Spleen (tissue), 7 donors: Measurements from ENCODE around the gene MISP.

Experiments used
- POLR2A ChIP-seq, 3 donors: fragments of 450-650 bp; IDR thresholded peaks; one replicate each; pipeline ENCODE4 v1.5.1; 2017; ENCODE audit warnings: antibody characterized with exemption in 3 of 3, mild to moderate bottlenecking in 1 of 3
- TF ChIP-seq, protein P1 (sequence below), 11 experiments: fragments of 200-600 bp in 7 of 11; fragments of 450-650 bp in 4 of 11; sonication (generic) in 4 of 11; IDR thresholded peaks in 8 of 11; conservative IDR thresholded peaks in 3 of 11; 1 replicate in 7 of 11; 2 replicates in 4 of 11; pipeline versions ENCODE4 v1.4.0 to v1.8.0; 2016 to 2021; ENCODE audit warnings: antibody characterized with exemption in 11 of 11, inconsistent platforms in 4 of 11, mild to moderate bottlenecking in 1 of 11
- donor health status: DM: no; HTN: no; CAD: no; lungs with moderate emphysema.
- donor health status: DM: no; HTN: no; CAD: no.
- donor health status: DM: no; HTN: no; CAD: no.

DNA sequence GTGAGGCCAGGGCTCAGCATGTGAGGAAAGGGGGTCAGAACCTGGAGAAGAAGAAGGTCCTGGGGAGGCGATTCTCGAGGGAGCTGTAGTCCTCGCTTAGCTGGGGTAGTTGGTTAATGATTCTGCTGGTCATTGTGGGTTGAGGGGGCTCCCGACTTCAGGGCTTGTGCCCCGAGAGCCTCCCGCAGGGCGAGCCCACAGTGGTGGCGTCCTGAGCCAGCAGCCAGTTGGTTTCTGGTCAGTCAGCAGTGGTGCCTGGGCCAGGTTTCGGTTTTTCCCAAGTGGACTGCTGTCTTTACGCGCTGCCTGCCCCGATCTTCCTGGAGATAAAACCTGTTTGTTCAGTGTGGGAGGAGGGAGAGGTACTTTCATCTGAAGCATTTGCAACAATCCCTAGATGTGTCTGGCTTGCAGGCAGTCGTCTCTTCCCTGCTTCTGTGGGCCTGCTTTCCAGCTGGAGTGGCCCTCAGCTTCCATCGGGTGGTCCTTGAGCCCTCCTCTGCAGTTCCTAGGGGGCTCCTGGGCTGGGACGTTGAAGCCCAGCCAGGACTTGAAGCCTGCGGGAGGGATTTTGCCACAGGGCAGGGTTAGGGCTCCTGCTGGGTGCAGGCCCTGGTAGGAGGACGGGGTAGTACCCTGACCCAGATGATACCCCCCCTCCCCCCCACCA, 49.6 kb downstream of the MISP start:
- TF ChIP-seq, protein P1, sequence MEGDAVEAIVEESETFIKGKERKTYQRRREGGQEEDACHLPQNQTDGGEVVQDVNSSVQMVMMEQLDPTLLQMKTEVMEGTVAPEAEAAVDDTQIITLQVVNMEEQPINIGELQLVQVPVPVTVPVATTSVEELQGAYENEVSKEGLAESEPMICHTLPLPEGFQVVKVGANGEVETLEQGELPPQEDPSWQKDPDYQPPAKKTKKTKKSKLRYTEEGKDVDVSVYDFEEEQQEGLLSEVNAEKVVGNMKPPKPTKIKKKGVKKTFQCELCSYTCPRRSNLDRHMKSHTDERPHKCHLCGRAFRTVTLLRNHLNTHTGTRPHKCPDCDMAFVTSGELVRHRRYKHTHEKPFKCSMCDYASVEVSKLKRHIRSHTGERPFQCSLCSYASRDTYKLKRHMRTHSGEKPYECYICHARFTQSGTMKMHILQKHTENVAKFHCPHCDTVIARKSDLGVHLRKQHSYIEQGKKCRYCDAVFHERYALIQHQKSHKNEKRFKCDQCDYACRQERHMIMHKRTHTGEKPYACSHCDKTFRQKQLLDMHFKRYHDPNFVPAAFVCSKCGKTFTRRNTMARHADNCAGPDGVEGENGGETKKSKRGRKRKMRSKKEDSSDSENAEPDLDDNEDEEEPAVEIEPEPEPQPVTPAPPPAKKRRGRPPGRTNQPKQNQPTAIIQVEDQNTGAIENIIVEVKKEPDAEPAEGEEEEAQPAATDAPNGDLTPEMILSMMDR (IDR thresholded peaks at IDR 0.05 in 8 of 11, conservative IDR thresholded peaks at IDR 0.05 in 3 of 11), result no peak
- TF ChIP-seq POLR2A (IDR thresholded peaks at IDR 0.05), result no peak
